ENCODE measurements around the gene MLF2.
"Not testable (repeated sequence)": the region's sequence is repeated elsewhere in the genome, so short reads cannot be mapped to it uniquely, and the experiment has no call there.

MLF2 gene

GRCh38 chr12:6765048-6765633, 12.2 kb upstream of the MLF2 start:
- DNase-seq (ENCODE audit: low spot score): peak; percentile 70

- peak; percentile 100 for DNase-seq (ENCODE audit: low spot score)
These were observed 11.3 kb upstream of the MLF2 start for GRCh38 chr12:6764011-6764828.

- peak; percentile 58 for DNase-seq (ENCODE audit: low spot score)
These were observed 10.4 kb upstream of the MLF2 start for GRCh38 chr12:6763380-6763779.

GRCh38 chr12:6759741-6760140, 6.8 kb upstream of the MLF2 start:
- DNase-seq (ENCODE audit: low spot score): no peak

GRCh38 chr12:6758506-6759095, 5.7 kb upstream of the MLF2 start:
- no peak for DNase-seq (ENCODE audit: low spot score)

GRCh38 chr12:6757028-6757690, 4.2 kb upstream of the MLF2 start:
- no peak for DNase-seq (ENCODE audit: low spot score)

- DNase-seq (ENCODE audit: low spot score): no peak
These were observed 1.5 kb upstream of the MLF2 start for GRCh38 chr12:6754411-6754810.

- no peak for DNase-seq (ENCODE audit: low spot score)
These were observed 923 bp upstream of the MLF2 start for GRCh38 chr12:6753772-6754356.

- no peak for DNase-seq (ENCODE audit: low spot score)
These were observed 597 bp downstream of the MLF2 start for GRCh38 chr12:6752167-6752920.

GRCh38 chr12:6751767-6752166, 1.2 kb downstream of the MLF2 start:
- DNase-seq (ENCODE audit: low spot score): no peak

GRCh38 chr12:6750506-6750905, 2.4 kb downstream of the MLF2 start:
- DNase-seq (ENCODE audit: low spot score): no peak

GRCh38 chr12:6748761-6749160, 4.2 kb downstream of the MLF2 start:
- no peak for DNase-seq (ENCODE audit: low spot score)

GRCh38 chr12:6747216-6747615, 5.7 kb downstream of the MLF2 start:
- DNase-seq (ENCODE audit: low spot score): no peak

- DNase-seq (ENCODE audit: low spot score): no peak
These were observed 7.0 kb downstream of the MLF2 start for GRCh38 chr12:6745741-6746525.

GRCh38 chr12:6743300-6743699, 9.6 kb downstream of the MLF2 start:
- DNase-seq (ENCODE audit: low spot score): not testable (repeated sequence)

- no peak for DNase-seq (ENCODE audit: low spot score)
These were observed 10.1 kb downstream of the MLF2 start for GRCh38 chr12:6742834-6743233.

- DNase-seq (ENCODE audit: low spot score): not testable (repeated sequence)
These were observed 10.9 kb downstream of the MLF2 start for GRCh38 chr12:6742080-6742479.

- no peak for DNase-seq (ENCODE audit: low spot score)
These were observed 16.2 kb downstream of the MLF2 start for GRCh38 chr12:6736754-6737153.

- peak; percentile 80 for DNase-seq (ENCODE audit: low spot score)
These were observed 17.3 kb downstream of the MLF2 start for GRCh38 chr12:6735448-6736191.
